ENCODE data around the gene TSC22D4.
"Not testable (repeated sequence)": the region's sequence is repeated elsewhere in the genome, so short reads cannot be mapped to it uniquely, and the experiment has no call there.

The TSC22D4 gene

GRCh38 chr7:100444311-100445278 lies 34.4 kb downstream of the TSC22D4 start:
- DNase-seq (ENCODE audit: low read depth, low spot score) = no peak

- no peak for DNase-seq (ENCODE audit: low read depth, low spot score)
Measured at GRCh38 chr7:100443096-100443840, 35.7 kb downstream of the TSC22D4 start.

DNA sequence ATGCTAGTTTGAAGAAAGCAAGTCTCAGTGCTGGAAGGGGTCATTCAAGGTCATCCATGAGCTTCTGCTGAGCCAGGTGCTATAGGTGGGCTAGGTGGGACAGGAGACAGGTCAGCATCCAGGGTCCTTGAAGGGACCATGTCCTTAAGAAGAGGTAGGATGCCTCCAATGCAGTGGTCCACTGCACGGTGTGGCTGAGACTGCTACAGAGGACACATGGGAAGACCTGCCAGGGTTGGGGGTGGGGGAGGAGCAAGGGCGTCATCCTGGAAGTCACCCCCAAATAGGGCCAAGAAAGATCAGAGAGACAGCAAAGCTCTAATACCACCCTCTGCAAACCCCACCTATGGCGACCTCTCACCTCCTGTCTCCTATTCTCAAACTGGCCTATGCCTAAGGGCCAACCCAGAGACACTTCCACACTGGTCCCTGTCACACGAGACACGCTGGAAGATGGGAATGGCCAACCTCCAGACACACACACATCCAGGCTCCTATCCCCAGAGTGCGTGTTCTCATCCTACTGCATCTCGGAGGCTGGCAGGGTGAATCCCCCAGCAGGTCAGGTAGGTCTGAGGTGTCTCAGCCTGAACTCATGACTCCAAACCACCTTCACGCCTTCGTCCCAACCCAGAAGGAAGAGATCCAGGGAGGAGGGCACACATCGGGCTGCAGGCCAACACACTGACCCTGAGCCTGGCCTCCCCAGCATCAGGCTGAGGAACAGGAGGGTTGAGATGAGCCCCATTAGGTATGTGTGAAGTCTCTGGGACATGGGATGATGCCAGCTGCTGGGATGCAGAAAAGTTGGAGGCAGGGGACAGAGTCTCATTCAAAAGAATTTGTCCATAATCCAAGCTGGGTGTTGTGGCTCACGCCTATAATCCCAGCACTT lies 37.1 kb downstream of the TSC22D4 start:
- DNase-seq (ENCODE audit: low read depth, low spot score) = no peak

DNA sequence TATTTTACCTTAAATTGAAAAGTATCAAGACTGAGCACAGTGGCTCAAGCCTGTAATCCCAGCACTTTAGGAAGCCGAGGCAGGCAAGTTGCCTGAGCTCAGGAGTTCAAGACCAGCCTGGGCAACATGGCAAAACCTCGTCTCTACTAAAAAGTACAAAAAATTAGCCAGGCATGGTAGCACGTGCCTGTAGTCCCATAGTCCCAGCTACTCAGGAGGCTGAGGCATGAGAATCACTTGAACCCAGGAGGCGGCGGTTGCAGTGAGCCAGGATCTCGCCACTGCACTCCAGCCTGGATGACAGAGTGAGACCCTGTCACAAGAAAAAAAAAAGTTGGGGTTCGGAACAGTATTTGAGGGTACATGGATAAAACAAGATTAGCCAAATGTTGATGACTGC lies 39.8 kb downstream of the TSC22D4 start:
- DNase-seq (ENCODE audit: low read depth, low spot score) = not testable (repeated sequence)

DNA sequence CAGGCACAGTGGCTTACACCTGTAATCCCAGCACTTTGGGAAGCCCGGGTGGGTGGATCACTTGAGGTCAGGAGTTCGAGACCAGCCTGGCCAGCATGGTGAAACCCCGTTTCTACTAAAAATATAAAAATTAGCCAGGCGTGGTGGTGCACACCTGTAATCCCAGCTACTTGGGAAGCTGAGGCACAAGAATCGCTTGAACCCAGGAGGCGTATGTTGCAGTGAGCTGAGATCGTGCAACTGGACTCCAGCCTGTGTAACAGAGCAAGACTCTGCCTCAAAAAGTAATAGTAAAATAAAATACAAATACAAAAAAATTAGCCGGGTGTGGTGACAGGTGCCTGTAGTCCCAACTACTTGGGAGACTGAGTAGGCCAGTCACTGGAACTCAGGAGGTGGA lies 40.3 kb downstream of the TSC22D4 start:
- DNase-seq (ENCODE audit: low read depth, low spot score) = not testable (repeated sequence)

- no peak for DNase-seq (ENCODE audit: low read depth, low spot score)
Measured at GRCh38 chr7:100438172-100438571, 40.8 kb downstream of the TSC22D4 start.

GRCh38 chr7:100437150-100438100 lies 41.6 kb downstream of the TSC22D4 start:
- DNase-seq (ENCODE audit: low read depth, low spot score) = no peak

DNA sequence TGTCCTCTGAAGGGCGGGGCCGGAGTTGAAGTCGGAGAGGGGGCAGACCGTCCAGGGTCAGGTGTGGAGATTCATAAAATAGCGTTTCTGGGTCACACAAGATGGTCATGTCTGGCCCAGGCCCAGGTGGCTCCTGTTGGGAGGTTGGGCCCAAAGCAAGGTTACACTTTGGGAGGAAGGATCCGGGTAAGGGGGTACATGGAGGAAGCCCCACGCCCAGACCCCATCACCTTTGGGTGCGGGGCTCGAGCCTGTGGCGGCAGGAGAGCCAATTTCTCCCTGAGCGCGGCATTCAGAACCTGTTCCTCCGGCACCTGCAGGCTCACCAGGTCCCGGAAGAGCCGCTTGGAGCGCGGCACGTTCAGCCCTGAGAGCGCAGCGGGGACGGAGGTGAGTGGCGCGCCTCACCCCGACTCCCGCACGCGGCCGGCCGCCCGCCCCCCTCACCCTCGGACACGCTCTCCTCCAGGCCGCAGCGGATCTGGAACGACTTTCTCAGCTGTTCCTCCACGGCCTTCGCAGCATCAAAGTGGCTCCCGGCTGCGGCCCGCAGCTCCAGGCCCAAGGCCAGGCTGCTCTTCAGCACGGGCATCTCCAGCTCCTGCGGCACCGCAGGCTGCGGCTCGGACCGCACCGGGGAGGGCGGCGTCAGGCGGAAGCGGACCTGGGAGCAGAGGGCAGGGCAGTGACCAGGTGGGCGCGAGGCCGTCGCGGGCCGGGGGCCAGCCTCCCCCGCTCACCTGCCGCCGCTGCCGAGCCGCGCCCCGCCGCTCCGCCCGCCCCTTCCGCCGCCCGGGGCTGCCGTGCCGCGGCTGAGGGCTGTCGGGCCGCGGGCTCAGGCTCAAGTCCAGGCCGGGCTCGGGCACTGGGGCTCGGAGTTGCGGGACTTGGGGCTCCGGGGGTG lies 43.4 kb downstream of the TSC22D4 start:
- DNase-seq (ENCODE audit: low read depth, low spot score) = no peak

- no peak for DNase-seq (ENCODE audit: low read depth, low spot score)
Measured at GRCh38 chr7:100434297-100435144, 44.5 kb downstream of the TSC22D4 start.

DNA sequence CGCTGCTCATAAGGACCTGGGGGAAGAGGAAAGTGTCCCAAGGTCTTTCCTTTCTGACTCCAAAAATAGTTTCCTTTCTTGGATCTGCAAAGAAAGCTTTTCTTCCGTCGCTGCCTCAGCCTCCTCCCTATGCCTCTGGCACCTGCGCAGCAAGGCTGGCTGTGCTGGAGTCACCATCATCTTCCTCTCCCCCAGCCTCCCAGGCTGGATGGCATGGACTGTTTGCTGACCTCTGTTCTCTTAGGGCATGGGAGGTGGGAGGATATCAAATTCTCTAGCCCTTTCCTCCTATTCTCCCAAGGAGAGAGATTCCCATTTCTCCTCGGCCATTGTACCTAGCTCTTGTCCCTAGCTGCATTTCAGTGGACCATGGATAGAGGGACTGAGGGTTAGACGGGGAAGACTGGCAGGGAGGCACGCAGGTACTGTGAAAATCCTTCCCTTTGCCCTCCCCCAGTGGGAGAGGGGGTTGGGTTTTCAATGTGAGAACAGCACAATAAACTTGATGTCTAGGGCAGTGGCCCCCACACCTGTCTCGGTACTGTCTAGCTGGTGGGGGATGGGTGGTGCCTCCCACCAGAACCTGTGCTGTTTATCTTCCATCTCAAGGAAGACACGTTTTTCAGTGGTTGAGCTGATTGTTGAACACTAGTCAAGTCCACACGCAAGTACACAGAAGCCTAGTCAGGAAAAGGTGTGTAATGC lies 45.3 kb downstream of the TSC22D4 start:
- DNase-seq (ENCODE audit: low read depth, low spot score) = no peak

DNA sequence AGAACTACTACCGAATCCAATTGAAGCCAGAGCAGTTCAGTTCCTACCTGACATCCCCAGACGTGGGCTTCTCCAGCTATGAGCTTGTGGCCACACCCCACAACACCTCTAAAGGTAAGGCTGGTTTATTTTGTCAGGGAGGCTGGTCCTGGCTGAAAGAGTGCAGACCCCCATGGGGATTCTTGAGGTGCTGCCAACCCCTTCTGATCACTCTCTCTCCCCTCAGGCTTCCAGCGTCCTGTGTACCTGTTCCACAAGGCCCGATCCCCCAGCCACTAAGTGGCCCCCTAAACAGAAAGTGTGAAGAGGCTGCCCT lies 45.8 kb downstream of the TSC22D4 start:
- DNase-seq (ENCODE audit: low read depth, low spot score) = no peak

GRCh38 chr7:100432621-100433275 lies 46.3 kb downstream of the TSC22D4 start:
- no peak for DNase-seq (ENCODE audit: low read depth, low spot score)

- DNase-seq (ENCODE audit: low read depth, low spot score) = no peak
Measured at GRCh38 chr7:100432053-100432452, 47.0 kb downstream of the TSC22D4 start.

- DNase-seq (ENCODE audit: low read depth, low spot score) = no peak
Measured at GRCh38 chr7:100431286-100431735, 47.7 kb downstream of the TSC22D4 start.

DNA sequence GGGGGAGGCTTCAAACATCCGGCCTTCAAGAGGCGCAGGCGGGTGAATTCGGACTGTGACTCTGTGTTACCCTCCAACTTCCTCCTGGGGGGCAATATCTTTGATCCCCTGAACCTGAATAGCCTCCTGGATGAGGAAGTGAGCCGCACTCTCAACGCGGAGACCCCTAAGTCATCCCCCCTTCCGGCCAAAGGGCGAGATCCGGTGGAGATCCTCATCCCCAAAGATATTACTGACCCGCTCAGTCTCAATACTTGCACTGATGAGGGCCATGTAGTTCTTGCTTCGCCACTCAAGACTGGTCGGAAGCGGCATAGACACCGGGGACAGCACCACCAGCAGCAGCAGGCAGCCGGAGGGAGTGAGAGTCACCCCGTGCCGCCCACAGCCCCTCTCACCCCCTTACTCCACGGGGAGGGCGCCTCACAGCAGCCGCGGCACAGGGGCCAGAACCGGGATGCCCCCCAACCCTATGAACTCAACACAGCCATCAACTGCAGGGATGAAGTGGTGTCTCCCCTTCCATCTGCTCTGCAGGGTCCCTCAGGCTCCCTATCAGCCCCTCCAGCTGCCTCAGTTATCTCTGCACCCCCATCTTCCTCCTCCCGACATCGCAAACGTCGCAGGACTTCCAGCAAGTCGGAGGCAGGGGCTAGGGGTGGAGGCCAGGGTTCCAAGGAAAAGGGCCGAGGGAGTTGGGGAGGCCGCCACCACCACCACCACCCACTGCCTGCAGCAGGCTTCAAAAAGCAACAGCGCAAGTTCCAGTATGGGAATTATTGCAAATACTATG lies 48.3 kb downstream of the TSC22D4 start:
- DNase-seq (ENCODE audit: low read depth, low spot score) = no peak

GRCh38 chr7:100429637-100430492 lies 49.1 kb downstream of the TSC22D4 start, which contains the start of gene MEPCE:
TSS of gene MEPCE (plus strand) at chr7:100429831. CDS start at chr7:100430019, 188 bp downstream.
- no peak for DNase-seq (ENCODE audit: low read depth, low spot score)

Data from iPS DF 19.7 (cell line).